Activated naive CD4-positive, alpha-beta T cell treated with anti-CD3 and anti-CD28 coated beads for 36 hours (primary cell): ENCODE data around the gene B4GALNT4. TPM values are rescaled to one million over a fixed set of nuclear protein-coding genes. Genes with fewer than 3 reads are reported as not detected.
"Not testable (repeated sequence)": the region's sequence is repeated elsewhere in the genome, so short reads cannot be mapped to it uniquely, and the experiment has no call there.

ENCODE experiments used
- CTCF ChIA-PET: fragments of 350-600 bp; sonication (Branson Sonifier 250); formaldehyde crosslinking; loops from one replicate; lab custom pipeline; 2021; ENCODE audit warnings: antibody characterized with exemption; lab: Charles Lee
- DNase-seq: peaks from one replicate; pipeline ENCODE4 v3.0.0-alpha.2; 2020
- H3K27ac Mint-ChIP-seq: one replicate; pipeline ENCODE4 v1.8.0; 2021; ENCODE audit warnings: mild to moderate bottlenecking, mixed read lengths
- H3K27me3 Mint-ChIP-seq: one replicate; pipeline ENCODE4 v1.8.0; 2021; ENCODE audit warnings: low read depth, mixed read lengths
- H3K36me3 Mint-ChIP-seq: one replicate; pipeline ENCODE4 v1.8.0; 2021; ENCODE audit warnings: low read depth, mixed read lengths
- H3K4me1 Mint-ChIP-seq: one replicate; pipeline ENCODE4 v1.8.0; 2021; ENCODE audit warnings: low read depth, mixed read lengths
- H3K4me3 Mint-ChIP-seq: one replicate; pipeline ENCODE4 v1.8.0; 2021; ENCODE audit warnings: mild to moderate bottlenecking, moderate library complexity, mixed read lengths
- H3K9me3 Mint-ChIP-seq: one replicate; pipeline ENCODE4 v1.8.0; 2021; ENCODE audit warnings: mixed read lengths
- intact Hi-C: fragments of 100-400 bp; cut with micrococcal nuclease; formaldehyde crosslinking; loops from one replicate; pipeline ENCODE4 v1.15.1; 2023
- total RNA-seq, 2 experiments: library from RNA; stranded (reverse); gene quantifications; one replicate each; pipeline ENCODE4 v1.2.3, GENCODE V29; 2021

The B4GALNT4 gene
- total RNA-seq, 2 experiments from 2014 or later: 4.1 to 5.2 TPM

GRCh38 chr11:420911-421321, 51.6 kb downstream of the B4GALNT4 start:
- Mint-ChIP-seq H3K9me3 (no peaks in the 10 kb centered on the region), H3K27me3 (no peaks in the 10 kb centered on the region), H3K4me1 (peaks cover 4% of the 10 kb centered on the region), H3K36me3 (peaks cover 8% of the 10 kb centered on the region), H3K4me3 (no peak overlapping the region), H3K27ac (no peak overlapping the region)
- DNase-seq: no peak
- CTCF ChIA-PET: no interaction called here
- intact Hi-C loops: no loop called here

DNA sequence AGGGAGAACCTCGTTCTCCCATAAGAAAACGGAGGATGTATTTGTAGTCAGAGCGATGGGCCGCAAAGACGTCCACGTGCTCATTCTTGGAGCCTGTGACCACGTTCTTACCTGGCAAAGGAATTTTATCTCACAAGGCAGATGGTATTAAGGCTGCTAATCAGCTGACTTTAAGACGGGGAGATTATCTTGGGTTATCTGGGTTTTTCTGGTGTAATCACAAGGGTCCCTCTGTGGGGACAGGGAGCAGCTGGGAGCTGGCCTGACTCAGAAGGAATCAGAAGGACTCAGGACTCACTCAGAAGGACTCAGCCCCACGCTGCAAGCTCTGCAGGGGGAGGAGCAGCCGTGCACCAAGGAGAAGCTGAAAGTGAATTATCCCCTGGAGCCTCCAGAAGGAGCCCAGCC, 53.0 kb downstream of the B4GALNT4 start:
- Mint-ChIP-seq H3K36me3 (peaks cover 8% of the 10 kb centered on the region), H3K4me1 (no peaks in the 10 kb centered on the region), H3K27me3 (no peaks in the 10 kb centered on the region), H3K4me3 (no peak overlapping the region), H3K9me3 (no peaks in the 10 kb centered on the region), H3K27ac (no peak overlapping the region)
- CTCF ChIA-PET: interaction anchor here (0.8 kb wide), 1 partner anchor 27 kb away, joined by 3 read pairs; no protein-coding TSS in a partner anchor
- intact Hi-C loops: no loop called here
- no peak for DNase-seq

DNA sequence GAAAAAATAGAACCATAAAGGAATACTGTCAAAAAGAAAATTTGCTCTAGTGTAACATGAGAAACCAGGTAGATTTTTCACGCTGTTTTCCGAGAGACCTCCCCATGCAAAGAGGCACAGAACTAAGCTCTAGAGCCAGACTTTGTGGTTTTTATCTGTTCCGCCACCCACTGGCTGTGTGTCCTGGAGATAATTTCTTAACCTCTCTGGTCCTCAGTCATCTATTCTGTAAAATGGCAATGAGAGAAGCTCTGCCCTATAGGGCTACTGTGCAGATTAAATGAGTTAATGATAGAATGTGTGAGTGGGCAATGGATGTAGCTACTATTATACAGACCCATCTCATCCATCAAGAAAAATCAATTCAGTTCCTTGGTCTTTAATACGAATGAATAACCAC, 54.9 kb downstream of the B4GALNT4 start:
- Mint-ChIP-seq H3K27ac (no peak overlapping the region), H3K4me3 (no peak overlapping the region), H3K27me3 (no peaks in the 10 kb centered on the region), H3K36me3 (peaks cover 10% of the 10 kb centered on the region), H3K4me1 (no peaks in the 10 kb centered on the region), H3K9me3 (no peaks in the 10 kb centered on the region)
- DNase-seq: no peak
- CTCF ChIA-PET: interaction anchor here (1.4 kb wide), 1 partner anchor 25 kb away, joined by 3 read pairs; no protein-coding TSS in a partner anchor
- intact Hi-C loops: no loop called here

DNA sequence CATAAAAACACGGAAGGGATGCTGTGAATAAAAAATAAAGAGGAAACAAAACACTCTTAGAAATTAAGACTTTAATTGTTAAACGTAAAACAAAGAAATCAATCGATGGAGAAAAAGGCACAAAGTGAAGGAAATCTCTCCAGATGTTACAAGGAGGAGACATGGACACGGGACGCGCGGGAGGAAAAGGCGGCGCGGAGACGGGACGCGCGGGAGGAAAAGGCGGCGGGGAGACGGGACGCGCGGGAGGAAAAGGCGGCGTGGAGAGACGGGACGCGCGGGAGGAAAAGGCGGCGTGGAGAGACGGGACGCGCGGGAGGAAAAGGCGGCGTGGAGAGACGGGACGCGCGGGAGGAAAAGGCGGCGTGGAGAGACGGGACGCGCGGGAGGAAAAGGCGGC, 55.5 kb downstream of the B4GALNT4 start:
- H3K27ac Mint-ChIP-seq, H3K36me3 Mint-ChIP-seq, intact Hi-C loops, H3K9me3 Mint-ChIP-seq, H3K4me3 Mint-ChIP-seq, H3K4me1 Mint-ChIP-seq, DNase-seq, H3K27me3 Mint-ChIP-seq: not testable (repeated sequence)
- CTCF ChIA-PET: interaction anchor here (1.4 kb wide), 1 partner anchor 24 kb away, joined by 3 read pairs; no protein-coding TSS in a partner anchor

DNA sequence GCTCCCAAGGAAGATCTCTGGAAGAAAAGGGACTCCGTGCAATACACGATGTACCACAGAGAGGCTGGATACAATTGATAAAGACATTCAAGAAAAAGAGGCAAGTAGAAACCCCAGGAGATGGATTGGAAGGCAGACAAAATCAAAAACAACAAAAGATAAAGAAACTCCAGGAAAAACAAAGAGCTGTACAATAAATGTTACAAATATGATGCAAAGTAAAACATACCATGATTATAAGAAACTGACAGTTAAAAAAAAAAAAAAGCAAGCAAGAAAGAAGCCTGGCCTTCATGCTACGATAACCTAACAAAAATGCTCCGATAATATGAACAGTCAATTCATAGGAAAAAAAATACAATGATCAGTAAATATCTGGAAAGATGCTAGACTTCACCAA, 56.0 kb downstream of the B4GALNT4 start:
- intact Hi-C loops: no loop called here
- H3K27ac Mint-ChIP-seq: no peak overlapping the region
- H3K9me3 Mint-ChIP-seq: no peaks in the 10 kb centered on the region
- H3K27me3 Mint-ChIP-seq: no peaks in the 10 kb centered on the region
- no peak for DNase-seq
- peaks cover 10% of the 10 kb centered on the region for H3K36me3 Mint-ChIP-seq
- CTCF ChIA-PET: no interaction called here
- no peak overlapping the region for H3K4me3 Mint-ChIP-seq
- H3K4me1 Mint-ChIP-seq: no peaks in the 10 kb centered on the region

- Mint-ChIP-seq H3K9me3 (no peaks in the 10 kb centered on the region), H3K27ac (no peak overlapping the region), H3K27me3 (no peaks in the 10 kb centered on the region), H3K4me1 (no peaks in the 10 kb centered on the region), H3K36me3 (peaks cover 10% of the 10 kb centered on the region), H3K4me3 (no peak overlapping the region)
- no peak for DNase-seq
- CTCF ChIA-PET: no interaction called here
- intact Hi-C loops: no loop called here
Measured at GRCh38 chr11:426851-427250, 57.6 kb downstream of the B4GALNT4 start.

DNA sequence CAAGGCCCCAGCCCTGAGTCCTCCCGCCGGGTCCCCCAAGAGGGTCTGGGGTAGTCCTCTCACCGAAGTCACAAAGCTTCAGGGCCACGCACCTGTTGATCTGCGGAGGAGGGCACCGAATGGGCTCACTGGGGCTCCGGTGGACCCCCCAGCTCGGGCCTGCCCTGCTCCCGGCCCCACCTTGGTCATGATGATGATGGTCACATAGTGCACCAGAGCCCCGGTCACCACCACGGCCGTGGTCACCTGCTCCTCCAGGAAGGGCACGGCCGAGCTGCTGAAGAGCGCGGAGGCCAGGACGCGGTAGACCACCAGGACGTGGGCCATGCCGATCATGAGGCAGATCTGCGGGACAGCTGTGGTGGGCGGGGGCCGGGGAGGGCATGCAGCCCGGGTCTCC, 59.0 kb downstream of the B4GALNT4 start:
- Mint-ChIP-seq H3K4me3 (no peak overlapping the region), H3K36me3 (peaks cover 10% of the 10 kb centered on the region), H3K27me3 (no peaks in the 10 kb centered on the region), H3K4me1 (no peaks in the 10 kb centered on the region), H3K27ac (no peak overlapping the region), H3K9me3 (no peaks in the 10 kb centered on the region)
- CTCF ChIA-PET: no interaction called here
- DNase-seq: no peak
- intact Hi-C loops: no loop called here

- peaks cover 9% of the 10 kb centered on the region for H3K36me3 Mint-ChIP-seq
- CTCF ChIA-PET: interaction anchor here (0.7 kb wide), 1 partner anchor 24 kb away, joined by 3 read pairs; no protein-coding TSS in a partner anchor
- H3K27me3 Mint-ChIP-seq: no peaks in the 10 kb centered on the region
- no peaks in the 10 kb centered on the region for H3K4me1 Mint-ChIP-seq
- no peak for DNase-seq
- intact Hi-C loops: no loop called here
- no peaks in the 10 kb centered on the region for H3K9me3 Mint-ChIP-seq
- no peak overlapping the region for H3K4me3 Mint-ChIP-seq
- no peak overlapping the region for H3K27ac Mint-ChIP-seq
Measured at GRCh38 chr11:429391-429790, 60.1 kb downstream of the B4GALNT4 start.

GRCh38 chr11:429931-430456, 60.7 kb downstream of the B4GALNT4 start:
- Mint-ChIP-seq H3K36me3 (peaks cover 6% of the 10 kb centered on the region), H3K27ac (no peak overlapping the region), H3K27me3 (no peaks in the 10 kb centered on the region), H3K4me1 (no peaks in the 10 kb centered on the region), H3K4me3 (no peak overlapping the region), H3K9me3 (no peaks in the 10 kb centered on the region)
- intact Hi-C loops: no loop called here
- no peak for DNase-seq
- CTCF ChIA-PET: interaction anchor here (0.7 kb wide), 1 partner anchor 24 kb away, joined by 3 read pairs; no protein-coding TSS in a partner anchor

Other genes with a start within 250 kb of the B4GALNT4 start
- gene SCGB1C1, start 176.4 kb upstream of the B4GALNT4 start, total RNA-seq: not detected
- 10 to 100 TPM; 50.4 to 51.6 TPM for gene BET1L, start 162.1 kb upstream of the B4GALNT4 start, total RNA-seq
- gene RIC8A, start 161.8 kb upstream of the B4GALNT4 start, total RNA-seq: 10 to 100 TPM; 74.9 to 85.0 TPM
- 10 to 100 TPM; 16.1 to 20.1 TPM for gene SIRT3, start 133.2 kb upstream of the B4GALNT4 start, total RNA-seq
- gene PSMD13, start 132.5 kb upstream of the B4GALNT4 start, total RNA-seq: 100 to 1,000 TPM; 206 to 210 TPM
- 1 to 10 TPM; 1.2 to 1.5 TPM for gene NLRP6, start 91.1 kb upstream of the B4GALNT4 start, total RNA-seq
- 100 to 1,000 TPM in 1 of 2 experiments, 10 to 100 TPM in 1; 99.6 to 101 TPM for gene PGGHG, start 80.4 kb upstream of the B4GALNT4 start, total RNA-seq
- not detected for gene IFITM5, start 70.0 kb upstream of the B4GALNT4 start, total RNA-seq
- 100 to 1,000 TPM; 760 to 802 TPM for gene IFITM2, start 61.7 kb upstream of the B4GALNT4 start, total RNA-seq
- gene IFITM1, start 55.5 kb upstream of the B4GALNT4 start, total RNA-seq: 100 to 1,000 TPM; 359 to 378 TPM
- 10 to 100 TPM; 54.5 to 56.6 TPM for gene IFITM3, start 48.6 kb upstream of the B4GALNT4 start, total RNA-seq
- gene PKP3, start 24.7 kb downstream of the B4GALNT4 start, total RNA-seq: not detected
- 10 to 100 TPM; 38.0 to 38.8 TPM for gene SIGIRR, start 45.5 kb downstream of the B4GALNT4 start, total RNA-seq
- 10 to 100 TPM; 28.9 to 31.0 TPM for gene ANO9, start 72.5 kb downstream of the B4GALNT4 start, total RNA-seq
- 10 to 100 TPM; 12.1 to 15.0 TPM for gene PTDSS2, start 80.8 kb downstream of the B4GALNT4 start, total RNA-seq
- gene RNH1, start 137.7 kb downstream of the B4GALNT4 start, total RNA-seq: 100 to 1,000 TPM; 101 to 102 TPM
- 10 to 100 TPM; 22.0 to 25.8 TPM for gene HRAS, start 166.1 kb downstream of the B4GALNT4 start, total RNA-seq
- 1 to 10 TPM; 1.0 to 1.3 TPM for gene LRRC56, start 168.0 kb downstream of the B4GALNT4 start, total RNA-seq
- 1 to 10 TPM; 4.5 to 5.2 TPM for gene LMNTD2, start 191.2 kb downstream of the B4GALNT4 start, total RNA-seq
- gene RASSF7, start 191.5 kb downstream of the B4GALNT4 start, total RNA-seq: 1 to 10 TPM; 8.3 to 9.9 TPM
- 10 to 100 TPM; 25.6 to 26.1 TPM for gene PHRF1, start 207.0 kb downstream of the B4GALNT4 start, total RNA-seq
- gene IRF7, start 246.5 kb downstream of the B4GALNT4 start, total RNA-seq: 10 to 100 TPM; 83.2 to 92.7 TPM